IPS DF 6.9 (cell line): Measurements from ENCODE around the gene SAMSN1.

Source experiments
- DNase-seq: peaks from one replicate; pipeline ENCODE4 v3.0.0-alpha.2; 2013; ENCODE audit warnings: low read depth, low spot score
- H3K27ac ChIP-seq: one replicate; pipeline ENCODE4 v1.5.1; 2013; ENCODE audit warnings: low read length, control low read depth
- H3K27me3 ChIP-seq: 2 replicates; pipeline ENCODE4 v1.6.1; 2013; ENCODE audit warnings: mild to moderate bottlenecking, low read length; ENCODE audit not compliant: control insufficient read depth, insufficient read depth
- H3K36me3 ChIP-seq: 2 replicates; pipeline ENCODE4 v1.6.1; 2013; ENCODE audit warnings: low read length; ENCODE audit not compliant: control insufficient read depth, insufficient read depth
- H3K4me1 ChIP-seq: 2 replicates; pipeline ENCODE4 v1.6.1; 2013; ENCODE audit warnings: low read length; ENCODE audit not compliant: control insufficient read depth, insufficient read depth
- H3K4me3 ChIP-seq: 2 replicates; pipeline ENCODE4 v1.5.1; 2013; ENCODE audit warnings: mild to moderate bottlenecking, low read length
- H3K9me3 ChIP-seq: 2 replicates; pipeline ENCODE4 v1.6.1; 2013; ENCODE audit warnings: low read length, inconsistent platforms; ENCODE audit not compliant: control insufficient read depth, insufficient read depth
- WGBS: extraction: QIAGEN DNeasy Blood & Tissue Kit; methylation state at CpG from one replicate; pipeline ENCODE4 v1.1.7; 2013; ENCODE audit warnings: mixed read lengths, missing lambda C conversion rate; ENCODE audit not compliant: insufficient read length, insufficient coverage; 5-methylcytosine and 5-hydroxymethylcytosine counted together

SAMSN1 gene

GRCh38 chr21:14584357-14585095 is 38.4 kb upstream of the SAMSN1 start:
- no peak for DNase-seq
- H3K36me3 ChIP-seq: no peaks in the 10 kb centered on the region

GRCh38 chr21:14583629-14584255 is 37.6 kb upstream of the SAMSN1 start:
- H3K36me3 ChIP-seq: no peaks in the 10 kb centered on the region
- no peaks in the 10 kb centered on the region for H3K27me3 ChIP-seq
- H3K4me1 ChIP-seq: no peaks in the 10 kb centered on the region
- H3K4me3 ChIP-seq: no peak overlapping the region
- H3K27ac ChIP-seq: no peak overlapping the region
- no peak for DNase-seq
- no peaks in the 10 kb centered on the region for H3K9me3 ChIP-seq
- WGBS: no CpG with 5 or more reads among the region's 4 CpGs

More at GRCh38 chr21:14584357-14585095, 38.4 kb upstream of the SAMSN1 start:
- Histone ChIP-seq H3K4me3 (no peak overlapping the region), H3K9me3 (no peaks in the 10 kb centered on the region), H3K27me3 (no peaks in the 10 kb centered on the region), H3K27ac (no peak overlapping the region), H3K4me1 (no peaks in the 10 kb centered on the region)
- WGBS: no CpG with 5 or more reads among the region's 2 CpGs

- H3K27me3 ChIP-seq: no peaks in the 10 kb centered on the region
- no peaks in the 10 kb centered on the region for H3K36me3 ChIP-seq
- no peak for DNase-seq
- no peak overlapping the region for H3K27ac ChIP-seq
- no peak overlapping the region for H3K4me3 ChIP-seq
- H3K9me3 ChIP-seq: no peaks in the 10 kb centered on the region
- no CpG with 5 or more reads among the region's 10 CpGs for WGBS
- H3K4me1 ChIP-seq: no peaks in the 10 kb centered on the region
Observed at GRCh38 chr21:14582934-14583628, 37.0 kb upstream of the SAMSN1 start.

- H3K4me3 ChIP-seq: no peak overlapping the region
- no peaks in the 10 kb centered on the region for H3K27me3 ChIP-seq
- H3K36me3 ChIP-seq: no peaks in the 10 kb centered on the region
- WGBS: no CpG with 5 or more reads among the region's 6 CpGs
- H3K9me3 ChIP-seq: no peaks in the 10 kb centered on the region
- no peak for DNase-seq
- no peaks in the 10 kb centered on the region for H3K4me1 ChIP-seq
- H3K27ac ChIP-seq: no peak overlapping the region
Observed at GRCh38 chr21:14581902-14582457, 35.9 kb upstream of the SAMSN1 start.

- Histone ChIP-seq H3K27ac (no peak overlapping the region), H3K9me3 (no peaks in the 10 kb centered on the region), H3K4me3 (no peak overlapping the region), H3K27me3 (no peaks in the 10 kb centered on the region), H3K36me3 (no peaks in the 10 kb centered on the region), H3K4me1 (no peaks in the 10 kb centered on the region)
- no peak for DNase-seq
- WGBS: no CpG with 5 or more reads among the region's 1 CpG
Observed at GRCh38 chr21:14573244-14573643, 27.1 kb upstream of the SAMSN1 start.

GRCh38 chr21:14572204-14572780 is 26.2 kb upstream of the SAMSN1 start:
- DNase-seq: no peak
- Histone ChIP-seq H3K9me3 (no peaks in the 10 kb centered on the region), H3K4me1 (no peaks in the 10 kb centered on the region), H3K4me3 (no peak overlapping the region), H3K27ac (no peak overlapping the region), H3K36me3 (no peaks in the 10 kb centered on the region), H3K27me3 (no peaks in the 10 kb centered on the region)
- WGBS: no CpG with 5 or more reads among the region's 2 CpGs

- DNase-seq: no peak
- H3K4me1 ChIP-seq: no peaks in the 10 kb centered on the region
- H3K27ac ChIP-seq: no peak overlapping the region
- no peaks in the 10 kb centered on the region for H3K27me3 ChIP-seq
- no peaks in the 10 kb centered on the region for H3K36me3 ChIP-seq
- H3K4me3 ChIP-seq: no peak overlapping the region
- H3K9me3 ChIP-seq: no peaks in the 10 kb centered on the region
- no CpG with 5 or more reads among the region's 6 CpGs for WGBS
Observed at GRCh38 chr21:14569868-14570267, 23.8 kb upstream of the SAMSN1 start.

GRCh38 chr21:14569026-14569621 is 23.0 kb upstream of the SAMSN1 start:
- no peak overlapping the region for H3K4me3 ChIP-seq
- H3K36me3 ChIP-seq: no peaks in the 10 kb centered on the region
- H3K27me3 ChIP-seq: no peaks in the 10 kb centered on the region
- no peaks in the 10 kb centered on the region for H3K9me3 ChIP-seq
- no peak for DNase-seq
- H3K4me1 ChIP-seq: no peaks in the 10 kb centered on the region
- no peak overlapping the region for H3K27ac ChIP-seq
- WGBS: no CpG with 5 or more reads among the region's 3 CpGs

- H3K4me1 ChIP-seq: no peaks in the 10 kb centered on the region
- no peaks in the 10 kb centered on the region for H3K27me3 ChIP-seq
- no CpG with 5 or more reads among the region's 7 CpGs for WGBS
- DNase-seq: no peak
- no peaks in the 10 kb centered on the region for H3K9me3 ChIP-seq
- H3K4me3 ChIP-seq: no peak overlapping the region
- H3K36me3 ChIP-seq: no peaks in the 10 kb centered on the region
- no peak overlapping the region for H3K27ac ChIP-seq
Observed at GRCh38 chr21:14567331-14568279, 21.5 kb upstream of the SAMSN1 start.
